ENCODE results near the gene TOMM34. TPM values are rescaled to one million over a fixed set of nuclear protein-coding genes. Genes with fewer than 3 reads are reported as not detected.

TOMM34 gene
- total RNA-seq, 1 donor from 2014 or later = 62.3 TPM

DNA sequence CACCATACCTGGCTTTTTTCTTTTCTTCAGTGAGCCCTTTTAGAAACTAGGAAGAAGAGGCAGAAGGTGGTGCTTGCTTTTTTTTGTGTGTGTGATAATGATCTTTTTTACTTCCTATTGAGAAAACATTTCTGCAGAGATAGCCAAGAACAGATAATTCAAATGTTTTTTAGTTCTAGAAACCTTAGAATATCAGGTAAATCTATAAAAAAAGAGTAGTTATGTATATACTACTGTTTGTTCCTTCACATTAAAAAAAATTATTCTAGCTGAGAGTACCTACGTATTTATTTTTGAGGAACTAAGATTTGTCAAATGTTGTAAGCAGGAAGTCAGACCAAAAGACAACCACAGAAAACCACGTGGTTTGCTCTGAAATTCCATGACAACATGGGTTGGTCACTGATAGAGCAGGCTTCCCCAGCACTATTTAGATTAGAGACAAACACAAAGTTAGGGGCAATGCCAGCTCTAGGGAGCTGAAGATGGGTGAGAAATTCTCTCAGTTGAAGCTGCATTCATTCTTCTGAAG, 19.0 kb upstream of the TOMM34 start:
- no peak for DNase-seq (ENCODE audit: low read depth)
- TF ChIP-seq, protein P1, sequence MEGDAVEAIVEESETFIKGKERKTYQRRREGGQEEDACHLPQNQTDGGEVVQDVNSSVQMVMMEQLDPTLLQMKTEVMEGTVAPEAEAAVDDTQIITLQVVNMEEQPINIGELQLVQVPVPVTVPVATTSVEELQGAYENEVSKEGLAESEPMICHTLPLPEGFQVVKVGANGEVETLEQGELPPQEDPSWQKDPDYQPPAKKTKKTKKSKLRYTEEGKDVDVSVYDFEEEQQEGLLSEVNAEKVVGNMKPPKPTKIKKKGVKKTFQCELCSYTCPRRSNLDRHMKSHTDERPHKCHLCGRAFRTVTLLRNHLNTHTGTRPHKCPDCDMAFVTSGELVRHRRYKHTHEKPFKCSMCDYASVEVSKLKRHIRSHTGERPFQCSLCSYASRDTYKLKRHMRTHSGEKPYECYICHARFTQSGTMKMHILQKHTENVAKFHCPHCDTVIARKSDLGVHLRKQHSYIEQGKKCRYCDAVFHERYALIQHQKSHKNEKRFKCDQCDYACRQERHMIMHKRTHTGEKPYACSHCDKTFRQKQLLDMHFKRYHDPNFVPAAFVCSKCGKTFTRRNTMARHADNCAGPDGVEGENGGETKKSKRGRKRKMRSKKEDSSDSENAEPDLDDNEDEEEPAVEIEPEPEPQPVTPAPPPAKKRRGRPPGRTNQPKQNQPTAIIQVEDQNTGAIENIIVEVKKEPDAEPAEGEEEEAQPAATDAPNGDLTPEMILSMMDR (IDR thresholded peaks at IDR 0.05; ENCODE audit: insufficient read depth, low read length, poor library complexity, severe bottlenecking) = no peak
- Histone ChIP-seq H3K36me3 (ENCODE audit: control insufficient read depth, insufficient read depth, low read length) (no peaks in the 10 kb centered on the region), H3K27me3 (ENCODE audit: control insufficient read depth, insufficient read depth, low read length) (no peaks in the 10 kb centered on the region), H3K4me3 (ENCODE audit: low read depth, low read length) (no peak overlapping the region)

DNA sequence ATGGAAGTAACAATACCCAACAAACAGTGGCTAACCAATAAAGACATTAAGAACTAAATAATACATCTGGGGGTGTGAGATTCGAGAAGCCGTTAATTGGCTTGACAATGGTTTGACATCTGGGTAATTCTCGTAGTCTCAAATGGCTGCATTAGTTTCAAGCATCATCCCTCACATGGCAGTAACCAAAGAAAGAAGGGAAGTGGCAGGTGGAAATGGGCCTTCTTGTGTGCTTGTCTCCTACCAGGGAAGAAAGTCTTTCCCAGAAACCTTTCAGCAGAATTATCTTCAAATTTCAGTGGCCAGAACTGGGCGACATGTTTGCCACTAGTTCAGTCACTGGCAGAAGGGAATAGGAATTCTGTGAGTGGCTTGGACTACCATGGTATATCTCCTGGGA, 16.5 kb upstream of the TOMM34 start:
- no peak for DNase-seq (ENCODE audit: low read depth)
- H3K4me3 ChIP-seq (ENCODE audit: low read depth, low read length) = no peak overlapping the region
- H3K36me3 ChIP-seq (ENCODE audit: control insufficient read depth, insufficient read depth, low read length) = no peaks in the 10 kb centered on the region
- TF ChIP-seq, protein P1 (IDR thresholded peaks at IDR 0.05; ENCODE audit: insufficient read depth, low read length, poor library complexity, severe bottlenecking) = no peak
- no peaks in the 10 kb centered on the region for H3K27me3 ChIP-seq (ENCODE audit: control insufficient read depth, insufficient read depth, low read length)

DNA sequence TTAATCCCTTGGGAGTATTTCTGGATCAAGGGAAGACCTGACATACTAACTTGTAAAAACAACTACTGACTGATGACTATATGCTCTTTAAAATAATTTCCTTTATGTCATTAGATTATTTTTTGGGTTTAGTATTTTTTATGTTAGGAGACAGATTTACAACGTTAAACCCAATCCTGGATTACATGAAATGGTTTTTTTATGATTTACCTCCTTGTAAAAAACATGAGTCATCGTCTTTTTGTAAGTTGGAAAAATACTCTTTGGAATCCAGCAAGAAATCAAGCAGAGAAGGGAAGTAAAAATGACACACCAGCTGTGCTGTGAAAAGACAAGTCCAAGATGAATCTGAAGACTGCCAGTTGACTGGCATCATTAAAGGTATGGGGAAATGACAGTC, 12.9 kb upstream of the TOMM34 start:
- Histone ChIP-seq H3K4me3 (ENCODE audit: low read depth, low read length) (no peak overlapping the region), H3K27me3 (ENCODE audit: control insufficient read depth, insufficient read depth, low read length) (no peaks in the 10 kb centered on the region), H3K36me3 (ENCODE audit: control insufficient read depth, insufficient read depth, low read length) (no peaks in the 10 kb centered on the region)
- TF ChIP-seq, protein P1 (IDR thresholded peaks at IDR 0.05; ENCODE audit: insufficient read depth, low read length, poor library complexity, severe bottlenecking) = no peak
- no peak for DNase-seq (ENCODE audit: low read depth)

DNA sequence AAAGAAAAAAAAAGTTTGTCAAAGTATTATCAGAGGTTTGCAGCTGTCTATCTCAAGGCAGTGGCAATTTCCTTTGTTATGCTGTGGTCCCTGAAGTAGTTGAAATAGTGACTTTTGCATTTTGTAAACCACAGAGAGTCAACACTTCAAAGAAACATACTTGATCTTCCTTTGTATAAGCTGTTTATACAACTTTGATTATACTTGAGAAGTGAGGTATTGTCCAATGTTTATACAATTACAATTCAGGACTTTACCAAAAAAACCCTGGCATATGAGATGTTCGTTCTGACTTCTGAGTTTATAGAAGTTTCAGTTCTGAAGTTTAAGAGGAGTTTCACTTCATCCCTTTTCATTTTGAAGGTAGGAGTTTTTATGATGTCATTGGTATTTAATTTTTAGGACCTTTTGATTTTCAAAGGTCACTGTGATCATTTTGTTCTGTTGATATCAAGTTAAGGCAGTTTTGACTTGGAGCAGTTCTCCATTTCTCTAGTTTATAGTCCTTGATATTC, 10.1 kb upstream of the TOMM34 start:
- H3K4me3 ChIP-seq (ENCODE audit: low read depth, low read length) = no peak overlapping the region
- no peak for DNase-seq (ENCODE audit: low read depth)
- no peaks in the 10 kb centered on the region for H3K27me3 ChIP-seq (ENCODE audit: control insufficient read depth, insufficient read depth, low read length)
- H3K36me3 ChIP-seq (ENCODE audit: control insufficient read depth, insufficient read depth, low read length) = no peaks in the 10 kb centered on the region
- TF ChIP-seq, protein P1 (IDR thresholded peaks at IDR 0.05; ENCODE audit: insufficient read depth, low read length, poor library complexity, severe bottlenecking) = no peak

DNA sequence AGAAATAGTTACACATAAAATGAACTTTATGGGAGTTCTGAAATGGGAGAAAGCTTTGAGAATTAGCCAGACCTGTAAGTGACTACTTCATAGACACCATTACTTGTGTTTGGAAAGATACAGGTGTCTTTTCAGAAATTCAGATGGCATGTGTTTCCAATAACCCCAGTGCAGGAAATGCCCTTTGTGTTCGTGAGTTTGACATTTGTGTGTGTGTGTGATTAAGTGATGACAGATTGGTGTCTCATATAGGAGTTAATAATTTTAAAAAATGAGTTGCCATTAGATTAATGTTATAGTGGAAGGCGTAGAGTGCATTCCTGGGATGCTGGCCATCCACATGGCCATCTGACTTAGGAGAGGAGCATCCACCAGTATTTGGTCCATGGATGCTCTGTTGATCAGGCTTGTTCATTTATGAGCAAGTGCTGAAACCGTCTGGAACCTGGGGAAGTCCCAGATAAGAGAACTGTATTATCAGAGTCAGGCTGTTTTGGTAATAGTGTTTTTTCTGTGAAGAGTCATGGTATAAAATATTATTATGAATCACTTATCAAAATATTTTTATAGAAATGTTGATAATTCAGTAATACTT, 9.2 kb upstream of the TOMM34 start:
- Histone ChIP-seq H3K36me3 (ENCODE audit: control insufficient read depth, insufficient read depth, low read length) (no peaks in the 10 kb centered on the region), H3K27me3 (ENCODE audit: control insufficient read depth, insufficient read depth, low read length) (no peaks in the 10 kb centered on the region), H3K4me3 (ENCODE audit: low read depth, low read length) (no peak overlapping the region)
- TF ChIP-seq, protein P1 (IDR thresholded peaks at IDR 0.05; ENCODE audit: insufficient read depth, low read length, poor library complexity, severe bottlenecking) = no peak
- no peak for DNase-seq (ENCODE audit: low read depth)
